OCI-LY1 (cell line): ENCODE data around the gene GRIK3.

Experiments
- H2AFZ ChIP-seq: fragments of 200-600 bp; sonication (generic), shearing (Covaris generic); 2 replicates; pipeline ENCODE4 v1.6.0; 2014; ENCODE audit warnings: antibody characterized with exemption, mild to moderate bottlenecking, low read length
- H3F3A ChIP-seq: fragments of 200-600 bp; sonication (generic), shearing (Covaris generic); 2 replicates; pipeline ENCODE4 v1.6.0; 2014; ENCODE audit warnings: mild to moderate bottlenecking, antibody characterized with exemption, low read length, moderate library complexity; ENCODE audit not compliant: insufficient read depth
- H3K27ac ChIP-seq: fragments of 200-600 bp; sonication (generic); 2 replicates; pipeline ENCODE4 v1.5.1; 2014; ENCODE audit warnings: low read length, mixed run types, mild to moderate bottlenecking, low read depth; ENCODE audit not compliant: poor library complexity, severe bottlenecking
- H3K27me3 ChIP-seq: fragments of 200-600 bp; sonication (generic); 2 replicates; pipeline ENCODE4 v1.6.0; 2014; ENCODE audit warnings: antibody characterized with exemption, mild to moderate bottlenecking, low read length, moderate library complexity; ENCODE audit not compliant: insufficient read depth
- H3K36me3 ChIP-seq: fragments of 200-600 bp; sonication (generic); 2 replicates; pipeline ENCODE4 v1.6.1; 2014; ENCODE audit warnings: mild to moderate bottlenecking, antibody characterized with exemption, low read length, moderate library complexity, mixed read lengths; ENCODE audit not compliant: insufficient read depth
- H3K4me1 ChIP-seq: fragments of 200-600 bp; sonication (generic); 2 replicates; pipeline ENCODE4 v1.5.1; 2014; ENCODE audit warnings: mild to moderate bottlenecking, low read length, moderate library complexity; ENCODE audit not compliant: insufficient read depth, severe bottlenecking
- H3K4me2 ChIP-seq: fragments of 200-600 bp; sonication (generic), shearing (Covaris generic); 2 replicates; pipeline ENCODE4 v1.6.1; 2014; ENCODE audit warnings: low read length
- H3K4me3 ChIP-seq: fragments of 200-600 bp; sonication (generic); 2 replicates; pipeline ENCODE4 v1.5.1; 2014; ENCODE audit warnings: low read length, low read depth, mild to moderate bottlenecking, mixed read lengths; ENCODE audit not compliant: poor library complexity, severe bottlenecking
- H3K79me2 ChIP-seq: fragments of 200-600 bp; shearing (Covaris generic); 2 replicates; pipeline ENCODE4 v1.6.1; 2016; ENCODE audit warnings: mixed run types, low read length, mixed read lengths; ENCODE audit not compliant: insufficient read depth
- H3K9ac ChIP-seq: fragments of 200-600 bp; sonication (generic), shearing (Covaris generic); 2 replicates; pipeline ENCODE4 v1.6.1; 2014; ENCODE audit warnings: mild to moderate bottlenecking, low read length, mixed read lengths
- H3K9me2 ChIP-seq: fragments of 200-600 bp; sonication (generic), shearing (Covaris generic); 2 replicates; pipeline ENCODE4 v1.6.1; 2014; ENCODE audit warnings: low read depth, mild to moderate bottlenecking, low read length, mixed read lengths
- H3K9me3 ChIP-seq: fragments of 200-600 bp; shearing (Covaris generic); 2 replicates; pipeline ENCODE4 v1.6.1; 2014; ENCODE audit warnings: low read length, mixed read lengths
- H4K20me1 ChIP-seq: fragments of 200-600 bp; sonication (generic), shearing (Covaris generic); 2 replicates; pipeline ENCODE4 v1.6.0; 2016; ENCODE audit warnings: mild to moderate bottlenecking, low read length; ENCODE audit not compliant: insufficient read depth
- CTCF ChIP-seq: fragments of 200-600 bp; sonication (generic), shearing (Covaris generic); IDR thresholded peaks from 2 replicates; pipeline ENCODE4 v1.5.1; 2017; ENCODE audit warnings: mild to moderate bottlenecking, antibody characterized with exemption, low read length, moderate library complexity, mixed read lengths
- EZH2 ChIP-seq: fragments of 200-600 bp; sonication (generic), shearing (Covaris generic); IDR thresholded peaks from 2 replicates; pipeline ENCODE4 v1.8.0; 2017; ENCODE audit warnings: borderline replicate concordance, mixed run types, mild to moderate bottlenecking, antibody characterized with exemption, low read length, moderate library complexity, mixed read lengths

Gene GRIK3

GRCh38 chr1:36847186-36847585, 187.1 kb downstream of the GRIK3 start:
- no peak overlapping the region for H3K9ac ChIP-seq
- no peak overlapping the region for H3K4me2 ChIP-seq
- H3K9me2 ChIP-seq: no peaks in the 10 kb centered on the region
- TF ChIP-seq CTCF (no peak), EZH2 (no peak)
- H3K27me3 ChIP-seq: no peaks in the 10 kb centered on the region
- H3K27ac ChIP-seq: no peak overlapping the region
- H4K20me1 ChIP-seq: no peaks in the 10 kb centered on the region
- no peaks in the 10 kb centered on the region for H3K9me3 ChIP-seq
- H3F3A ChIP-seq: no peaks in the 10 kb centered on the region
- no peak overlapping the region for H3K4me3 ChIP-seq
- H3K79me2 ChIP-seq: no peaks in the 10 kb centered on the region
- no peaks in the 10 kb centered on the region for H3K36me3 ChIP-seq
- H2AFZ ChIP-seq: no peak overlapping the region
- H3K4me1 ChIP-seq: no peaks in the 10 kb centered on the region

- no peaks in the 10 kb centered on the region for H3F3A ChIP-seq
- no peak overlapping the region for H3K4me3 ChIP-seq
- H3K9me2 ChIP-seq: no peaks in the 10 kb centered on the region
- no peak overlapping the region for H3K27ac ChIP-seq
- H3K36me3 ChIP-seq: no peaks in the 10 kb centered on the region
- TF ChIP-seq CTCF (no peak), EZH2 (no peak)
- no peaks in the 10 kb centered on the region for H4K20me1 ChIP-seq
- no peaks in the 10 kb centered on the region for H3K79me2 ChIP-seq
- H2AFZ ChIP-seq: no peak overlapping the region
- no peaks in the 10 kb centered on the region for H3K27me3 ChIP-seq
- no peak overlapping the region for H3K9ac ChIP-seq
- H3K9me3 ChIP-seq: no peaks in the 10 kb centered on the region
- H3K4me2 ChIP-seq: no peak overlapping the region
- no peaks in the 10 kb centered on the region for H3K4me1 ChIP-seq
Observed at GRCh38 chr1:36846357-36846756, 188.0 kb downstream of the GRIK3 start.

- no peaks in the 10 kb centered on the region for H3K36me3 ChIP-seq
- no peaks in the 10 kb centered on the region for H3K4me1 ChIP-seq
- H3K4me2 ChIP-seq: no peak overlapping the region
- no peak for TF ChIP-seq CTCF
- no peak overlapping the region for H3K9ac ChIP-seq
- no peaks in the 10 kb centered on the region for H3K79me2 ChIP-seq
- no peaks in the 10 kb centered on the region for H3K9me2 ChIP-seq
- H3K27me3 ChIP-seq: no peaks in the 10 kb centered on the region
- no peaks in the 10 kb centered on the region for H4K20me1 ChIP-seq
- H3K27ac ChIP-seq: no peak overlapping the region
- no peak overlapping the region for H2AFZ ChIP-seq
- H3K9me3 ChIP-seq: no peaks in the 10 kb centered on the region
- no peaks in the 10 kb centered on the region for H3F3A ChIP-seq
- no peak overlapping the region for H3K4me3 ChIP-seq
Observed at GRCh38 chr1:36845802-36846201, 188.5 kb downstream of the GRIK3 start.
